GM15510 (cell line): ENCODE results near the gene FAT1.

ENCODE experiments used
- POLR2A ChIP-seq: IDR thresholded peaks from 3 replicates; pipeline ENCODE4 v1.6.1; 2011; ENCODE audit warnings: borderline replicate concordance; ENCODE audit not compliant: insufficient read length; ENCODE audit errors: extremely low read depth

The FAT1 gene

GRCh38 chr4:186584912-186585311, 138.7 kb downstream of the FAT1 start:
- no peak for TF ChIP-seq POLR2A

- TF ChIP-seq POLR2A, result no peak
Measured at GRCh38 chr4:186581421-186581820, 142.2 kb downstream of the FAT1 start.

DNA sequence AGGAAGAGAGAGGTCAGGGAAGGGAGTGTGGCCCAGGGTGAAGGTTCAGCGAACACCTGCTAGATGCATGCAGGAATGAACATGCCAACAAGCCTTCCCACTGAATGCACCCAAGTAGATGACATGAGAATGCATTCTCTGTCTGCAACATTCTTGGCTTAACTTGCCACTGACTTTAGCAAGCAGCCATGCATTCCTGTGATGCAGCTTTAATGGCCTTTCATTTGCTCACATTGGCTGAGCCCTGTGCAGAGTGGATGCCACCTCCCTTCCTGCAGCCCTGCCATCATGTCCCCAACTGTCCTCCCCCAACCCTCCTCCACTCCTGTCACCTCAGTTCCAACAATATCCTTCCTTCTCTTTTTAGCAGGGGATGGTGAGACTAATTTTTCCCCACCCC, 143.0 kb downstream of the FAT1 start:
- TF ChIP-seq POLR2A, result no peak

GRCh38 chr4:186570193-186570996, 153.3 kb downstream of the FAT1 start:
- no peak for TF ChIP-seq POLR2A

- TF ChIP-seq POLR2A, result no peak
Measured at GRCh38 chr4:186569533-186570192, 154.0 kb downstream of the FAT1 start.

DNA sequence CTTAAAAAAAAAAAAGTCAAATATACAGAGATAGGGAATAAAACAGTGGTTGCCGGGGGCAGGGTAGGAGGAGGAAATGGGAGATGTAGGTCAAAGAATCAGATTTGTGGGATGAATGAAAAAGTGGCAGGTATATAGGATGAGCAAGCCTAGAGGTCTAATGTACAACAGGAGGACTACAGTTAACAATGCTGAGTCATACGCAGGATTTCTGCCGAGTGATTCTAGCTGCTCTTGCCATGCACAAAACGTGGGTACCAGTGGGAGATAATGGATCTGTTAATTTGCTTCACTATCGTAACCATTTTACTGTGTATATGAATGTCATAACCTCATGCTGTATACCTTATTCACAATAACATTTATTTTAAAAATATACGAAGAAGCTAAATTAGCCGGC, 157.6 kb downstream of the FAT1 start:
- TF ChIP-seq POLR2A, result no peak

DNA sequence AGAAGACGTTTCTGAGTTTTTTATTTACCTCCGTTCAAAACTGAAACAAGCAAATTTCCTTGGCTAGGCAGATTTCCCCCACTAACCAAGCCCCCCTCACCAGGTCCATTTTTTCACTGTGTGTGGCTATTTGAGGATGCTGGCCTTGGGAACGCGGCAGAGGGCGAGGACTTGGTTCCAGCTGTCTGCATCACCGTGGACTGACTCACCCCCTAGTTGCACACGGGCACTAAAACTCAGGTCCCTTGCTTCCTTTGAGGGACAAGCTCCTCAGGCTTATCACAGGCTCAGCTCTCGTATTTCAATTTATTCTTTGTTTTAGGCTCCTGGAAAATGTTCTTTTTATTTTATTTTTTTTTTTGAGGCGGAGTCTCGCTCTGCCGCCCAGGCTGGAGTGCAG, 159.9 kb downstream of the FAT1 start:
- no peak for TF ChIP-seq POLR2A

GRCh38 chr4:186561748-186562147, 161.9 kb downstream of the FAT1 start:
- TF ChIP-seq POLR2A, result no peak

DNA sequence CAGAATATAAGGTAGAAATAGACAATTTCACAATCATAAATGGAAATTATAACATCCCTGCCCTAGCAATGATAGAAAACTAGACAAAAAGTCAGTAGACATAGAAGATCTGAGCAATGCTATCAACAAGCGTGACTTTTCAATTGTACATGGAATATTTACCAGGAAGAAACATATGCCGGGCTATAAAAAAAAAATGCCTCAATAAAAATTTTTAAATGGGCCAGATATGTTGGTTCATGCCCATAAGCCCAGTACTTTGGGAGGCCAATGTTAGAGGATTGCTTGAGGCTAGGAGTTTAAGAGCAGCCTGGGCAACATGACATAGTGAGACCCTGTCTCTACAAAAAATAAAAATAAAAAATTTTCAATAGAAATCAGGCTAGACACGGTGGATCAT, 163.0 kb downstream of the FAT1 start:
- no peak for TF ChIP-seq POLR2A

GRCh38 chr4:186557486-186557885, 166.2 kb downstream of the FAT1 start:
- TF ChIP-seq POLR2A, result no peak

DNA sequence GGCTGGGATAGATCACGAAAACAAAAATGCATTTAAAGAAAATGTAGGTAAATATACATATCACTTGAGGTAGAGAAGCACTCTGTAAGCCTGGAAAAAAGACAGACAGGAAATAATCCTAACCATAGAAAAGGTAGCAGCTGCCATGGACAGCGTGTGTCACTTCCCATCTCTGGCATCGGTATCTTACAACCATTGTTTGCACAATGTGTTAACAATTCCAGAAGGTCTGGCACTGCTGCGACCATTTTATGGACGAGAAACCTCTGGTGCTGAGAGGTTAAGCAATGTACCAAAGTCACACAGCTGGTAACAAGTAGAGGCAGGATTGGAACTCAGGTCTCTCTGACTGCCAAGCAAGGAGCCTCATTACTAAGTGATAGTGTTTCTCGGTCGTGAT, 166.6 kb downstream of the FAT1 start:
- no peak for TF ChIP-seq POLR2A

GRCh38 chr4:186554914-186555827, 168.5 kb downstream of the FAT1 start, which contains the start of gene MTNR1A:
Gene MTNR1A (minus strand): TSS chr4:186555567. CDS start chr4:186555365, 202 bp downstream.
- no peak for TF ChIP-seq POLR2A

- no peak for TF ChIP-seq POLR2A
Measured at GRCh38 chr4:186554539-186554913, 169.1 kb downstream of the FAT1 start.

GRCh38 chr4:186553717-186554116, 169.9 kb downstream of the FAT1 start:
- TF ChIP-seq POLR2A, result no peak

DNA sequence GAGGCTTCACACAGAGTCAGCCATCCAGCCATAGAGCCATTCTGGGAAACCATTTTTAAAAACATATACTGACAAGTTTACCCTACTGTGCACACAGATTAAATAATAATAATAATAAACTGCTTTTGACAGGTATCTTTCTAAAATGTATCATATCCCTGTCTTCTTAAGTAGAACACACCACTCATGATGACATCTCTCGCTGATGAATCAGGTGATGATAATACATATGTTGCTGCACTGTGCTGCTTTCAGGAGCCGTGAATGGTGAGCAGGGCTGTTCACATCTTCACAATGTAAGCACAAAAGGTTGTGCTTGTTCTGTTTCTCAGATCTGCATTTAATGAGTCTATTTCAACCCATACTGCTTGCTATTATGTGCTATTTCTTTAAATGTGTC, 171.8 kb downstream of the FAT1 start:
- no peak for TF ChIP-seq POLR2A

- no peak for TF ChIP-seq POLR2A
Measured at GRCh38 chr4:186545436-186545835, 178.2 kb downstream of the FAT1 start.

GRCh38 chr4:186543206-186543605, 180.4 kb downstream of the FAT1 start:
- TF ChIP-seq POLR2A, result no peak
